Measurements from ENCODE around the gene CBX5. TPM values are rescaled to one million over a fixed set of nuclear protein-coding genes. Genes with fewer than 3 reads are reported as not detected.

CBX5 gene
- total and polyA plus RNA-seq, 9 of the 15 experiments (the other 6 are each of a cell fraction or from before 2014, with no cell fraction given) = 32.6 to 102 (median 59.2) TPM

DNA sequence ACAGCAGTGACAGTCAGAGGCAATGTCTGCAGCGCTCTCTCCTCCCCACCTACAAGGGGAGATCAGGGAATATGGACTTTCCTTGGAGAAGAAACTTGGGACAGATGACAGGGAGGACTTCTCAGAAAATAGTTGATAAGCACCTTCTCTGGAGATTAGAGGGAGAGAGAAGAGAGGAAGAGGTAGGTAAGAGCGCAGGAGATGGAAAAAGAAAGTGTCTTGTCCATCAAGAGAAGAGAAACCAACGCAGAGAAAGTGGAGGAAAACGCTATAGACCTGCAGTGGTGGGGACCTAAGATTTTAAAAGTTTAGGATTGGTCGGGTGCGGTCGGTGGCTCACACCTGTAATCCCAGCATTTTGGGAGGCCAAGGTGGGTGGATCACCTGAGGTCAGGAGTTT is 75.6 kb downstream of the CBX5 start:
- H3K9ac ChIP-seq (ENCODE audit: insufficient read depth in 1 of 2, low read depth in 2 of 2, low read length in 2 of 2) = no peak overlapping the region
- TF ChIP-seq TBP (optimal IDR thresholded peaks at IDR 0.05; ENCODE audit: low read depth, low read length) (no peak), ZNF197 (CRISPR knock-in tag; IDR thresholded peaks at IDR 0.05; ENCODE audit: low read depth) (no peak), ZNF311 (CRISPR knock-in tag; IDR thresholded peaks at IDR 0.05) (no peak), WHSC1 (IDR thresholded peaks at IDR 0.05; ENCODE audit: low read length) (no peak), CEBPB (tag; IDR thresholded peaks at IDR 0.05) (no peak), ZNF217 (CRISPR knock-in tag; IDR thresholded peaks at IDR 0.05) (no peak), ZNF76 (CRISPR knock-in tag; IDR thresholded peaks at IDR 0.05; ENCODE audit: borderline replicate concordance) (no peak), PHTF2 (CRISPR knock-in tag; IDR thresholded peaks at IDR 0.05) (no peak), MYC (IDR thresholded peaks at IDR 0.05; ENCODE audit: low read depth, low read length) (no peak), MYC (CRISPR knock-in tag; IDR thresholded peaks at IDR 0.05; ENCODE audit: borderline replicate concordance, low read depth) (no peak), TRIM24 (IDR thresholded peaks at IDR 0.05) (no peak)
- TF ChIP-seq, protein P1, sequence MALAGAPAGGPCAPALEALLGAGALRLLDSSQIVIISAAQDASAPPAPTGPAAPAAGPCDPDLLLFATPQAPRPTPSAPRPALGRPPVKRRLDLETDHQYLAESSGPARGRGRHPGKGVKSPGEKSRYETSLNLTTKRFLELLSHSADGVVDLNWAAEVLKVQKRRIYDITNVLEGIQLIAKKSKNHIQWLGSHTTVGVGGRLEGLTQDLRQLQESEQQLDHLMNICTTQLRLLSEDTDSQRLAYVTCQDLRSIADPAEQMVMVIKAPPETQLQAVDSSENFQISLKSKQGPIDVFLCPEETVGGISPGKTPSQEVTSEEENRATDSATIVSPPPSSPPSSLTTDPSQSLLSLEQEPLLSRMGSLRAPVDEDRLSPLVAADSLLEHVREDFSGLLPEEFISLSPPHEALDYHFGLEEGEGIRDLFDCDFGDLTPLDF (CRISPR knock-in tag; IDR thresholded peaks at IDR 0.05) = no peak
- TF ChIP-seq, protein P2, sequence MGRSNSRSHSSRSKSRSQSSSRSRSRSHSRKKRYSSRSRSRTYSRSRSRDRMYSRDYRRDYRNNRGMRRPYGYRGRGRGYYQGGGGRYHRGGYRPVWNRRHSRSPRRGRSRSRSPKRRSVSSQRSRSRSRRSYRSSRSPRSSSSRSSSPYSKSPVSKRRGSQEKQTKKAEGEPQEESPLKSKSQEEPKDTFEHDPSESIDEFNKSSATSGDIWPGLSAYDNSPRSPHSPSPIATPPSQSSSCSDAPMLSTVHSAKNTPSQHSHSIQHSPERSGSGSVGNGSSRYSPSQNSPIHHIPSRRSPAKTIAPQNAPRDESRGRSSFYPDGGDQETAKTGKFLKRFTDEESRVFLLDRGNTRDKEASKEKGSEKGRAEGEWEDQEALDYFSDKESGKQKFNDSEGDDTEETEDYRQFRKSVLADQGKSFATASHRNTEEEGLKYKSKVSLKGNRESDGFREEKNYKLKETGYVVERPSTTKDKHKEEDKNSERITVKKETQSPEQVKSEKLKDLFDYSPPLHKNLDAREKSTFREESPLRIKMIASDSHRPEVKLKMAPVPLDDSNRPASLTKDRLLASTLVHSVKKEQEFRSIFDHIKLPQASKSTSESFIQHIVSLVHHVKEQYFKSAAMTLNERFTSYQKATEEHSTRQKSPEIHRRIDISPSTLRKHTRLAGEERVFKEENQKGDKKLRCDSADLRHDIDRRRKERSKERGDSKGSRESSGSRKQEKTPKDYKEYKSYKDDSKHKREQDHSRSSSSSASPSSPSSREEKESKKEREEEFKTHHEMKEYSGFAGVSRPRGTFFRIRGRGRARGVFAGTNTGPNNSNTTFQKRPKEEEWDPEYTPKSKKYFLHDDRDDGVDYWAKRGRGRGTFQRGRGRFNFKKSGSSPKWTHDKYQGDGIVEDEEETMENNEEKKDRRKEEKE (IDR thresholded peaks at IDR 0.05; ENCODE audit: borderline replicate concordance in 1 of 2, control insufficient read depth in 1 of 2, low read depth in 2 of 2, low read length in 1 of 2) = no peak
- no peaks in the 10 kb centered on the region for H3K9me3 ChIP-seq (replicated peaks; ENCODE audit: control insufficient read depth, insufficient read depth, low read depth, low read length)
- H3K79me2 ChIP-seq (ENCODE audit: control insufficient read depth, insufficient read depth, low read length) = no peaks in the 10 kb centered on the region
- H3K27me3 ChIP-seq (ENCODE audit: control insufficient read depth in 2 of 2, insufficient read depth in 2 of 2, low read length in 2 of 2) = peaks cover 2 to 14% of the 10 kb centered on the region in 2 experiments; a peak in 2 of 5 replicates
- POLR2A ChIA-PET = interaction anchor here (1.1 kb wide), 1 partner anchor 199 kb away, joined by 3 read pairs; no protein-coding TSS in a partner anchor
- BruUV-seq (replicated peaks) = no TSS peak
- CTCF ChIA-PET (ENCODE audit: low intra/inter-chr PET ratio) = interaction anchor here (2.4 kb wide), 1 partner anchor 198 kb away, joined by 8 read pairs; no protein-coding TSS in a partner anchor
- DNase-seq (ENCODE audit: extremely low read depth in 1 of 4, low spot score in 3 of 4) (no peak), ATAC-seq (no peak), FAIRE-seq (no peak)
- no peaks in the 10 kb centered on the region for H3K9me1 ChIP-seq (ENCODE audit: control insufficient read depth, insufficient read depth, low read length)
- intact Hi-C loops (cut with micrococcal nuclease) (loop anchor here (10.0 kb wide), 1 partner anchor 440 kb away; no protein-coding TSS in a partner anchor), in situ Hi-C loops (cut with MboI) (loop anchor here (5.0 to 25.0 kb wide), 3 partner anchors 217 to 510 kb away; partner anchors contain the start of genes CISTR and HOXC10)
- H3K4me2 ChIP-seq (ENCODE audit: insufficient read depth, low read length) = no peak overlapping the region
- H3K36me3 ChIP-seq (ENCODE audit: control insufficient read depth, insufficient read depth, low read length) = no peaks in the 10 kb centered on the region
- 14% methylated on average over 7 of the region's 7 CpGs for WGBS (ENCODE audit: insufficient coverage, low coverage, missing lambda C conversion rate)
- peaks cover 11 to 23% of the 10 kb centered on the region in 2 experiments; a peak in 4 of 5 replicates for H3K4me1 ChIP-seq (replicated peaks in 1 of 2; ENCODE audit: control insufficient read depth in 2 of 2, insufficient read depth in 2 of 2, low read length in 2 of 2)
- H4K20me1 ChIP-seq (replicated peaks; ENCODE audit: control insufficient read depth, insufficient read depth, low read length) = 0 out of 2 replicates have a peak, but pooled peaks cover 6% of the 10 kb centered on the region
- no peak overlapping the region for H3K4me3 ChIP-seq
- H2AFZ ChIP-seq (ENCODE audit: low read depth, low read length) = no peak overlapping the region
- no peak overlapping the region for H3K27ac ChIP-seq (ENCODE audit: extremely low read depth, low read depth, low read length)
